Mammary epithelial cell (primary cell): ENCODE data around the gene HMG20A.

ENCODE experiments used
- EZH2 ChIP-seq: IDR thresholded peaks from 2 replicates; pipeline ENCODE4 v1.6.1; 2012; ENCODE audit warnings: low read length, inconsistent platforms, borderline replicate concordance
- TF ChIP-seq, protein P1 (sequence below), 2 donors: IDR thresholded peaks in 1 of 2; conservative IDR thresholded peaks in 1 of 2; 2 replicates each; pipeline ENCODE4 v1.5.1; 2011 to 2012; ENCODE audit warnings: inconsistent platforms in 2 of 2, low read length in 2 of 2, mild to moderate bottlenecking in 2 of 2, control low read depth in 1 of 2, low read depth in 1 of 2; ENCODE audit not compliant: insufficient read depth in 1 of 2; ENCODE audit errors: extremely low read depth in 1 of 2

GRCh38 chr15:77505556-77505955 lies 84.9 kb downstream of the HMG20A start:
- TF ChIP-seq, protein P1, sequence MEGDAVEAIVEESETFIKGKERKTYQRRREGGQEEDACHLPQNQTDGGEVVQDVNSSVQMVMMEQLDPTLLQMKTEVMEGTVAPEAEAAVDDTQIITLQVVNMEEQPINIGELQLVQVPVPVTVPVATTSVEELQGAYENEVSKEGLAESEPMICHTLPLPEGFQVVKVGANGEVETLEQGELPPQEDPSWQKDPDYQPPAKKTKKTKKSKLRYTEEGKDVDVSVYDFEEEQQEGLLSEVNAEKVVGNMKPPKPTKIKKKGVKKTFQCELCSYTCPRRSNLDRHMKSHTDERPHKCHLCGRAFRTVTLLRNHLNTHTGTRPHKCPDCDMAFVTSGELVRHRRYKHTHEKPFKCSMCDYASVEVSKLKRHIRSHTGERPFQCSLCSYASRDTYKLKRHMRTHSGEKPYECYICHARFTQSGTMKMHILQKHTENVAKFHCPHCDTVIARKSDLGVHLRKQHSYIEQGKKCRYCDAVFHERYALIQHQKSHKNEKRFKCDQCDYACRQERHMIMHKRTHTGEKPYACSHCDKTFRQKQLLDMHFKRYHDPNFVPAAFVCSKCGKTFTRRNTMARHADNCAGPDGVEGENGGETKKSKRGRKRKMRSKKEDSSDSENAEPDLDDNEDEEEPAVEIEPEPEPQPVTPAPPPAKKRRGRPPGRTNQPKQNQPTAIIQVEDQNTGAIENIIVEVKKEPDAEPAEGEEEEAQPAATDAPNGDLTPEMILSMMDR (conservative IDR thresholded peaks at IDR 0.05 in 1 of 2, IDR thresholded peaks at IDR 0.05 in 1 of 2; ENCODE audit: extremely low read depth in 1 of 2, insufficient read depth in 1 of 2, low read depth in 1 of 2, low read length in 2 of 2), result no peak
- TF ChIP-seq EZH2, result no peak
